Endothelial cell of umbilical vein (primary cell): Measurements from ENCODE around the gene RAP1GAP. TPM values are rescaled to one million over a fixed set of nuclear protein-coding genes. Genes with fewer than 3 reads are reported as not detected.

ENCODE experiments used
- BruUV-seq: library from RNA; stranded (reverse); fragments of 400-500 nt; replicated peaks from 2 replicates; lab custom pipeline; 2021; lab: Mats Ljungman, UMichigan
- CTCF ChIA-PET: fragments of 300-600, 350-600 bp; sonication (Branson Sonifier 250); formaldehyde crosslinking; loops from one replicate; lab custom pipeline; 2021; ENCODE audit warnings: antibody characterized with exemption, inconsistent platforms; lab: Charles Lee
- POLR2A ChIA-PET: fragments of 300-600, 350-600 bp; sonication (Branson Sonifier 250); formaldehyde crosslinking; loops from one replicate; lab custom pipeline; 2021; ENCODE audit warnings: antibody characterized with exemption, inconsistent platforms; lab: Charles Lee
- DNase-seq: peaks from one replicate; pipeline ENCODE4 v3.0.0-alpha.2; 2011; ENCODE audit warnings: low read depth, low spot score
- FAIRE-seq: peaks from 2 replicates; lab custom pipeline; 2011; peaks lifted over from hg19 to GRCh38; lab: Jason Lieb, UNC
- H2AFZ ChIP-seq: 2 replicates; pipeline ENCODE4 v1.6.0; 2012; ENCODE audit warnings: low read depth, low read length, control low read depth, inconsistent platforms
- H3K27ac ChIP-seq: 2 replicates; pipeline ENCODE4 v1.5.1; 2011; ENCODE audit warnings: low read depth, mild to moderate bottlenecking, control low read depth, low read length, moderate library complexity; ENCODE audit not compliant: insufficient read depth
- H3K27me3 ChIP-seq, 2 experiments: 2 replicates each; pipeline versions ENCODE4 v1.6.0 to v1.6.1; 2011; ENCODE audit warnings: low read length in 2 of 2, mixed read lengths in 1 of 2; ENCODE audit not compliant: control insufficient read depth in 2 of 2, insufficient read depth in 2 of 2
- H3K36me3 ChIP-seq, 2 experiments: 2 replicates in 1 of 2; 3 replicates in 1 of 2; pipeline ENCODE4 v1.5.1; 2011; ENCODE audit warnings: low read length in 2 of 2, mild to moderate bottlenecking in 1 of 2, moderate library complexity in 1 of 2; ENCODE audit not compliant: control insufficient read depth in 2 of 2, insufficient read depth in 2 of 2; ENCODE audit errors: extremely low read depth in 1 of 2
- H3K4me1 ChIP-seq: 3 replicates; pipeline ENCODE4 v1.5.1; 2011; ENCODE audit warnings: mild to moderate bottlenecking, low read length; ENCODE audit not compliant: control insufficient read depth, insufficient read depth; ENCODE audit errors: extremely low read depth
- H3K4me2 ChIP-seq: 2 replicates; pipeline ENCODE4 v1.6.1; 2011; ENCODE audit warnings: low read length, control low read depth, mixed read lengths; ENCODE audit not compliant: insufficient read depth
- H3K4me3 ChIP-seq, 3 experiments: fragments of 200-600 bp in 1 of 3; sonication (generic), shearing (Covaris generic) in 1 of 3; replicated peaks in 1 of 3; 2 replicates each; pipeline ENCODE4 v1.5.1; 2011 to 2016; ENCODE audit warnings: control low read depth in 3 of 3, low read length in 3 of 3, mild to moderate bottlenecking in 2 of 3, inconsistent platforms in 1 of 3, low read depth in 1 of 3, moderate library complexity in 1 of 3; ENCODE audit not compliant: insufficient read depth in 1 of 3
- H3K79me2 ChIP-seq: 2 replicates; pipeline ENCODE4 v1.6.0; 2012; ENCODE audit warnings: low read length, inconsistent platforms; ENCODE audit not compliant: control insufficient read depth, insufficient read depth
- H3K9ac ChIP-seq: replicated peaks from 2 replicates; pipeline ENCODE3; 2011; ENCODE audit warnings: low read length, control low read depth; ENCODE audit not compliant: insufficient read depth; ENCODE audit errors: extremely low read depth
- H3K9me1 ChIP-seq: replicated peaks from 3 replicates; pipeline ENCODE4 v1.6.0; 2011; ENCODE audit warnings: mild to moderate bottlenecking, low read length; ENCODE audit not compliant: control insufficient read depth, insufficient read depth; ENCODE audit errors: extremely low read depth
- H3K9me3 ChIP-seq: replicated peaks from 2 replicates; pipeline ENCODE4 v1.5.1; 2012; ENCODE audit warnings: low read length, inconsistent platforms; ENCODE audit not compliant: control insufficient read depth, insufficient read depth
- H4K20me1 ChIP-seq: replicated peaks from 2 replicates; pipeline ENCODE3; 2011; ENCODE audit warnings: mild to moderate bottlenecking, low read length; ENCODE audit not compliant: control insufficient read depth, insufficient read depth; ENCODE audit errors: extremely low read depth
- EZH2 ChIP-seq: IDR thresholded peaks from 2 replicates; pipeline ENCODE4 v1.6.1; 2012; ENCODE audit warnings: borderline replicate concordance, low read depth, mild to moderate bottlenecking, moderate library complexity, low read length, inconsistent platforms; ENCODE audit not compliant: severe bottlenecking
- FOS ChIP-seq: IDR thresholded peaks from 2 replicates; pipeline ENCODE4 v1.6.1; 2011; ENCODE audit warnings: mild to moderate bottlenecking, low read length, moderate library complexity, borderline replicate concordance; ENCODE audit not compliant: insufficient read depth
- GATA2 ChIP-seq: IDR thresholded peaks from 2 replicates; pipeline ENCODE4 v1.7.0; 2011; ENCODE audit warnings: low read depth, mild to moderate bottlenecking, moderate library complexity, mixed read lengths, low read length; ENCODE audit not compliant: insufficient read length, insufficient read depth
- JUN ChIP-seq: IDR thresholded peaks from 2 replicates; pipeline ENCODE4 v1.6.1; 2011; ENCODE audit warnings: borderline replicate concordance, low read depth; ENCODE audit not compliant: insufficient read length, insufficient read depth
- MYC ChIP-seq: IDR thresholded peaks from one replicate; pipeline ENCODE4 v1.6.1; 2011; ENCODE audit warnings: mild to moderate bottlenecking, low read depth, low read length
- POLR2A ChIP-seq: IDR thresholded peaks from 2 replicates; pipeline ENCODE4 v1.6.1; 2012; ENCODE audit warnings: low read depth, mild to moderate bottlenecking, control low read depth, low read length
- POLR2AphosphoS5 ChIP-seq: IDR thresholded peaks from 2 replicates; pipeline ENCODE4 v1.6.1; 2012; ENCODE audit warnings: low read depth, mild to moderate bottlenecking, control low read depth, low read length, moderate library complexity; ENCODE audit not compliant: insufficient read depth
- dilution Hi-C: fragments of 300-500 bp; cut with MboI; formaldehyde crosslinking; loops from one replicate; pipeline ENCODE4 v1.15.0; 2019; ENCODE audit warnings: low sequenced_read_pairs; ENCODE audit not compliant: extremely low pct_ligation_motif_present
- intact Hi-C: fragments of 100-400 bp; cut with micrococcal nuclease; formaldehyde crosslinking; loops from one replicate; pipeline ENCODE4 v1.10.0; 2022
- polyA plus RNA-seq, 4 experiments: library from polyadenylated mRNA; depleted of rRNA in 3 of 4; stranded (reverse) in 3 of 4; unstranded in 1 of 4; fragments of >200 nt; gene quantifications; 2 replicates each; pipeline versions ENCODE4 v1.2.1 to v1.2.3, GENCODE V29; 2011 to 2012; ENCODE audit warnings: missing spikeins in 1 of 4
- total RNA-seq: library from RNA; stranded (reverse); gene quantifications from 2 replicates; pipeline ENCODE4 v1.2.3, GENCODE V29; 2021
- TF ChIP-seq, protein P1 (sequence below): IDR thresholded peaks from 2 replicates; pipeline ENCODE4 v1.6.1; 2011; ENCODE audit not compliant: insufficient read depth, insufficient read length
- TF ChIP-seq, protein P2 (sequence below), 2 donors: IDR thresholded peaks; 1 replicate in 1 of 2; 2 replicates in 1 of 2; pipeline ENCODE4 v1.5.1; 2011; ENCODE audit warnings: low read length in 2 of 2, mild to moderate bottlenecking in 2 of 2, moderate library complexity in 2 of 2, control low read depth in 1 of 2, inconsistent platforms in 1 of 2, low read depth in 1 of 2; ENCODE audit not compliant: insufficient read depth in 1 of 2; ENCODE audit errors: extremely low read depth in 1 of 2

RAP1GAP gene
- total and polyA plus RNA-seq, 2 donors (not counting 3 experiments of a cell fraction or from before 2014, with no cell fraction given) = 0.07 to 0.20 TPM

DNA sequence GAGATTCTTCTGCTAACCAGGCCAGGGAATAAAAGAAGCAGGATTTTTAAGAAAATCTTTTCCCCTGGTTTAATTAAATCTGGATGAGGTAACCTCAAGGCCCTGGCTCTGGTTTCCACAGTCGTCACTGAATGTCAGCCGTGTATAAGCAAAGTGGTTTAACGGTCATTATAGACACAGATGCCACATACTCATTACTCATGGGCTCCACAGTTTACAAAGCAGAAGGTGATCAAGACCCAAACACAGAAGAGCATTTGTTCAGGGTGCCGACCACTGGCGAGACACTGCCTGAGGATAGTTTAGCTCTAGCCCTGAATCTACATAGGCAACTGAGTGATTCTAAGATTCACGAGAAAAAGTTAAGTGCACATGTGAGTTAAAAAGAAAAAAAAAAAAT is 27.8 kb upstream of the RAP1GAP start:
- dilution Hi-C loops = no loop called here
- no TSS peak for BruUV-seq

More for the DNA sequence above, 27.8 kb upstream of the RAP1GAP start:
- H3K27me3 ChIP-seq = no peaks in the 10 kb centered on the region
- no peaks in the 10 kb centered on the region for H4K20me1 ChIP-seq
- H3K9ac ChIP-seq = no peak overlapping the region
- TF ChIP-seq EZH2 (no peak), JUN (no peak), MYC (no peak), FOS (no peak), POLR2AphosphoS5 (no peak), POLR2A (no peak), GATA2 (no peak)
- TF ChIP-seq, protein P1, sequence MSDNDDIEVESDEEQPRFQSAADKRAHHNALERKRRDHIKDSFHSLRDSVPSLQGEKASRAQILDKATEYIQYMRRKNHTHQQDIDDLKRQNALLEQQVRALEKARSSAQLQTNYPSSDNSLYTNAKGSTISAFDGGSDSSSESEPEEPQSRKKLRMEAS = no peak
- TF ChIP-seq, protein P2, sequence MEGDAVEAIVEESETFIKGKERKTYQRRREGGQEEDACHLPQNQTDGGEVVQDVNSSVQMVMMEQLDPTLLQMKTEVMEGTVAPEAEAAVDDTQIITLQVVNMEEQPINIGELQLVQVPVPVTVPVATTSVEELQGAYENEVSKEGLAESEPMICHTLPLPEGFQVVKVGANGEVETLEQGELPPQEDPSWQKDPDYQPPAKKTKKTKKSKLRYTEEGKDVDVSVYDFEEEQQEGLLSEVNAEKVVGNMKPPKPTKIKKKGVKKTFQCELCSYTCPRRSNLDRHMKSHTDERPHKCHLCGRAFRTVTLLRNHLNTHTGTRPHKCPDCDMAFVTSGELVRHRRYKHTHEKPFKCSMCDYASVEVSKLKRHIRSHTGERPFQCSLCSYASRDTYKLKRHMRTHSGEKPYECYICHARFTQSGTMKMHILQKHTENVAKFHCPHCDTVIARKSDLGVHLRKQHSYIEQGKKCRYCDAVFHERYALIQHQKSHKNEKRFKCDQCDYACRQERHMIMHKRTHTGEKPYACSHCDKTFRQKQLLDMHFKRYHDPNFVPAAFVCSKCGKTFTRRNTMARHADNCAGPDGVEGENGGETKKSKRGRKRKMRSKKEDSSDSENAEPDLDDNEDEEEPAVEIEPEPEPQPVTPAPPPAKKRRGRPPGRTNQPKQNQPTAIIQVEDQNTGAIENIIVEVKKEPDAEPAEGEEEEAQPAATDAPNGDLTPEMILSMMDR (IDR thresholded peaks at IDR 0.05; ENCODE audit: extremely low read depth in 1 of 2, insufficient read depth in 1 of 2, low read depth in 1 of 2, low read length in 2 of 2) = no peak
- no peak for FAIRE-seq
- H3K79me2 ChIP-seq = peaks cover 11% of the 10 kb centered on the region
- no peak overlapping the region for H2AFZ ChIP-seq
- no peak overlapping the region for H3K27ac ChIP-seq
- CTCF ChIA-PET = no interaction called here
- H3K9me1 ChIP-seq = no peaks in the 10 kb centered on the region
- peaks cover 24 to 36% of the 10 kb centered on the region in 2 experiments for H3K36me3 ChIP-seq
- H3K9me3 ChIP-seq = no peaks in the 10 kb centered on the region
- POLR2A ChIA-PET = no interaction called here
- H3K4me1 ChIP-seq = no peaks in the 10 kb centered on the region
- no peak overlapping the region for H3K4me2 ChIP-seq
- intact Hi-C loops = loop anchor here (5.0 kb wide), 1 partner anchor 945 kb away; the partner anchor contains the start of gene C1QC
- no peak for DNase-seq
- H3K4me3 ChIP-seq = no peak overlapping the region
